OCI-M2 (cell line): ENCODE measurements around the gene HPCA.

Source experiments
- DNase-seq: peaks from one replicate; lab custom pipeline; 2025; ENCODE audit not compliant: unreplicated experiment; lab: John Stamatoyannopoulos, UW

HPCA gene

GRCh38 chr1:32886004-32886827 lies at the start of gene HPCA:
Gene HPCA, plus strand, starts transcription at chr1:32886491. Its CDS starts 2,408 bp downstream, at chr1:32888899.
- peak; percentile 28 for DNase-seq

GRCh38 chr1:32848354-32849063 lies 37.8 kb upstream of the HPCA start:
- DNase-seq, result no peak

GRCh38 chr1:32855861-32856617 lies 30.3 kb upstream of the HPCA start:
- DNase-seq, result no peak

GRCh38 chr1:32858136-32858535 lies 28.2 kb upstream of the HPCA start:
- DNase-seq, result no peak

GRCh38 chr1:32858791-32859190 lies 27.5 kb upstream of the HPCA start:
- DNase-seq, result no peak

- no peak for DNase-seq
Measured at GRCh38 chr1:32859915-32860314, 26.4 kb upstream of the HPCA start.

- no peak for DNase-seq
Measured at GRCh38 chr1:32860566-32860965, 25.7 kb upstream of the HPCA start.

GRCh38 chr1:32861904-32862695 lies 24.2 kb upstream of the HPCA start:
- no peak for DNase-seq

GRCh38 chr1:32863218-32863880 lies 22.9 kb upstream of the HPCA start:
- DNase-seq, result no peak

GRCh38 chr1:32863881-32864245 lies 22.4 kb upstream of the HPCA start:
- DNase-seq, result no peak

- DNase-seq, result no peak
Measured at GRCh38 chr1:32864375-32865019, 21.8 kb upstream of the HPCA start.

GRCh38 chr1:32865639-32866405 lies 20.5 kb upstream of the HPCA start:
- no peak for DNase-seq

GRCh38 chr1:32867151-32867550 lies 19.1 kb upstream of the HPCA start:
- DNase-seq, result no peak

- DNase-seq, result no peak
Measured at GRCh38 chr1:32867671-32868070, 18.6 kb upstream of the HPCA start.

- DNase-seq, result no peak
Measured at GRCh38 chr1:32868085-32868484, 18.2 kb upstream of the HPCA start.

GRCh38 chr1:32868806-32869455 lies 17.4 kb upstream of the HPCA start:
- DNase-seq, result no peak

GRCh38 chr1:32869923-32870614 lies 16.2 kb upstream of the HPCA start:
- no peak for DNase-seq
